ENCODE results near the gene PSG7.
"Not testable (repeated sequence)": the region's sequence is repeated elsewhere in the genome, so short reads cannot be mapped to it uniquely, and the experiment has no call there.

GRCh38 chr19:42875881-42876280 lies 61.1 kb downstream of the PSG7 start:
- not testable (repeated sequence) for TF ChIP-seq CTCF (conservative IDR thresholded peaks at IDR 0.05; ENCODE audit: low read length); EZH2phosphoT487 (IDR thresholded peaks at IDR 0.05; ENCODE audit: borderline replicate concordance, low read depth, low read length)
